ENCODE results near the gene ITGAE. TPM values are rescaled to one million over a fixed set of nuclear protein-coding genes. Genes with fewer than 3 reads are reported as not detected.

ITGAE gene
- total RNA-seq, 4 donors from 2014 or later = 8.3 to 13.9 (median 9.6) TPM

DNA sequence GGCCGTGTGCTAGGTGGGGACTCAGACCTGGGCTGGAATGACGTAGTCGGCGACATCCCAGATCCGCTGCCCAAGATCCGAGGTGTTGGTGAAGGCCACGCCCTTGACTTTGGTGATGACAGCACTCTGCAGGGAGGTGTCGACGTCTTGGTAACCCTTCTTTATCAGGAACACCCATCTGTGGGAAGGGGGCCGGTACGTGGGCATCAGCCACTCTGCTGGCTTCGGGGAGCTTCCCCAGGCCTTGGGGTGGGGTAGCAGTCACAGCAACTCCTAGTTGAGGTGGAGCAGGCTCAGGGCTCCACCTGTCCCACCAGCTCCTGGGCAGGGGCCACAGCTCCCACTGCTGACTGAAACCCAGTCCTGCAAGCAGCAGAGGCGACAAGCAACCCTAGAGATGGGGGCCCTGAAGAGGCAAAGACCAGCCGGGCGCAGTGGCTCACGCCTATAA lies 109.3 kb downstream of the ITGAE start:
- peak in 1 of 2 donors; percentile 79 for DNase-seq (ENCODE audit: low spot score in 2 of 2)
- intact Hi-C loops (cut with DNase I; ENCODE audit: low total_unique reads) = no loop called here
- 86 to 87% methylated on average over 16 of the region's 16 CpGs for WGBS, 2 donors
- no peak overlapping the region for H3K4me3 ChIP-seq (ENCODE audit: low read depth, poor library complexity, severe bottlenecking)
- TF ChIP-seq POLR2A (IDR thresholded peaks at IDR 0.05) = no peak
- TF ChIP-seq, protein P1, sequence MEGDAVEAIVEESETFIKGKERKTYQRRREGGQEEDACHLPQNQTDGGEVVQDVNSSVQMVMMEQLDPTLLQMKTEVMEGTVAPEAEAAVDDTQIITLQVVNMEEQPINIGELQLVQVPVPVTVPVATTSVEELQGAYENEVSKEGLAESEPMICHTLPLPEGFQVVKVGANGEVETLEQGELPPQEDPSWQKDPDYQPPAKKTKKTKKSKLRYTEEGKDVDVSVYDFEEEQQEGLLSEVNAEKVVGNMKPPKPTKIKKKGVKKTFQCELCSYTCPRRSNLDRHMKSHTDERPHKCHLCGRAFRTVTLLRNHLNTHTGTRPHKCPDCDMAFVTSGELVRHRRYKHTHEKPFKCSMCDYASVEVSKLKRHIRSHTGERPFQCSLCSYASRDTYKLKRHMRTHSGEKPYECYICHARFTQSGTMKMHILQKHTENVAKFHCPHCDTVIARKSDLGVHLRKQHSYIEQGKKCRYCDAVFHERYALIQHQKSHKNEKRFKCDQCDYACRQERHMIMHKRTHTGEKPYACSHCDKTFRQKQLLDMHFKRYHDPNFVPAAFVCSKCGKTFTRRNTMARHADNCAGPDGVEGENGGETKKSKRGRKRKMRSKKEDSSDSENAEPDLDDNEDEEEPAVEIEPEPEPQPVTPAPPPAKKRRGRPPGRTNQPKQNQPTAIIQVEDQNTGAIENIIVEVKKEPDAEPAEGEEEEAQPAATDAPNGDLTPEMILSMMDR (IDR thresholded peaks at IDR 0.05) = no peak

DNA sequence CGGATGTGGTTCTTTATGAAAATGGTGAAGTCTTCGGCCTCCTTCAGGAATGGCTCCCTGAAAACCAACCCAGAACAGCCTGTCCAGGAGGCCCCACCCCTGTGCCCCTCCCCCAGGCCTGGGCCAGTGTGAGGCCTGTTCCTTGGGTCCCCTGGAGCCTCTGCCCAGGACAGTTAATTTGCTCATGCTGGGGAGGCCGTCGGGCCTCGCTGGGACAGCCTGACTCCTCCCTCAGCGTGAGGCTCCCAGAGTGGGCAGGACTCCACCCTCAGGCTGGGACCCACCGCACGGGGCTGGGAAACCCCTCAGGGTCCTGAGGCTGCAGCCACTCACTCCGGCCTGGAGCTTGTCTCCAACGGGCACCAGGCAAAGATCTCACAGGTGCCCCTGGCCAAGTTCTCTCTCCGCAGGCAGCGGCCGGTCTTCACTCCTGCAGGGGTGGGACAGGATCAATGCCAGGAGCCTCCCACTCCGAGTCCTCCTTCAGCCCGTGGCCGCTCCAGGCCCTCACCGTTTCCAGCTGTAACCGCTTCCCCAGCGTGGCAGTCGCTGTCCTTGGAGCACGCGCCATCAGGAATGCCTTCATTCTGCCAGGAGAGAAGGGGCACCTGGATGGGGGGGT lies 110.8 kb downstream of the ITGAE start:
- DNase-seq (ENCODE audit: low spot score in 2 of 2) = no peak
- no peak for TF ChIP-seq POLR2A (IDR thresholded peaks at IDR 0.05)
- TF ChIP-seq, protein P1 (IDR thresholded peaks at IDR 0.05) = no peak
- intact Hi-C loops (cut with DNase I; ENCODE audit: low total_unique reads) = no loop called here
- 70 to 83% methylated on average over 14 to 21 of the region's 22 CpGs for WGBS, 2 donors
- no peak overlapping the region for H3K4me3 ChIP-seq (ENCODE audit: low read depth, poor library complexity, severe bottlenecking)

DNA sequence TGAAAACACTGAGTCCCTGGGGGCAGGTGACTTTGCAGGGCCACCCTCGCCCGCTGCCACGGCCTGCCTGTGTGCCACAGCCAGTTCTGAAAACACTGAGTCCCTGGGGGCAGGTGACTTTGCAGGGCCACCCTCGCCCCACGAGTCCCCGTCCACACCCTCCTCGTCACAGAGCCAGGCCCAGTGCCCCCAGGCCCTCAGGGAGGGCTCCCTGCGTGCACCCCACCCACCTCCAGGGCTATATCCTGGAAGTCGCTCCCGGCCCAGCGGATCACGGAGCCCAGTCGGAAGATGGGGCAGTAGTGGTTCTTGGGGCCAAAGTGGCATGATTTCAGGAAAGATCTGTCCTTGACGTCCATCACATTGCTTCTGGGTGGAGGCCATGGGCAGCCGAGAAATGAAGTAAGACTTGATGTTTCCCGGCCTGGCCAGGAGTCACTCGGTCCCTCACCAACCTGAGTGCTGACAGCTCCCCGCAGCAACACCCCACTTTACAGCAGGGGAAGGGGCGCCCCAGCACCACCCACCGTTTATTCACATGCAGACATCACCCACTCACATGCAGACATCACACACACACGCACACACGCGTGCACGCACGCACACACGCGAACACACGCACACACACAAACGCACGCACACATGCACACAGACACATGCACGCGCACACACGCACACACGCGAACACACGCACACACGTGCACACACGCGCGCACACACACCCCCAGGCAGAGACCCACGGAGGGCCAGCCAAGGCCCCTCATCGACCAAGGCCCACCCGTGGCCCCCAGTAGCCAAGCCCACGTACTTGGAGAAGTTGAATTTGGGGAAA lies 111.5 kb downstream of the ITGAE start:
- TF ChIP-seq, protein P1 (IDR thresholded peaks at IDR 0.05) = no peak
- no peak for TF ChIP-seq POLR2A (IDR thresholded peaks at IDR 0.05)
- DNase-seq (ENCODE audit: low spot score in 2 of 2) = no peak
- intact Hi-C loops (cut with DNase I; ENCODE audit: low total_unique reads) = no loop called here
- 80 to 86% methylated on average over 42 to 43 of the region's 44 CpGs for WGBS, 2 donors
- no peak overlapping the region for H3K4me3 ChIP-seq (ENCODE audit: low read depth, poor library complexity, severe bottlenecking)

DNA sequence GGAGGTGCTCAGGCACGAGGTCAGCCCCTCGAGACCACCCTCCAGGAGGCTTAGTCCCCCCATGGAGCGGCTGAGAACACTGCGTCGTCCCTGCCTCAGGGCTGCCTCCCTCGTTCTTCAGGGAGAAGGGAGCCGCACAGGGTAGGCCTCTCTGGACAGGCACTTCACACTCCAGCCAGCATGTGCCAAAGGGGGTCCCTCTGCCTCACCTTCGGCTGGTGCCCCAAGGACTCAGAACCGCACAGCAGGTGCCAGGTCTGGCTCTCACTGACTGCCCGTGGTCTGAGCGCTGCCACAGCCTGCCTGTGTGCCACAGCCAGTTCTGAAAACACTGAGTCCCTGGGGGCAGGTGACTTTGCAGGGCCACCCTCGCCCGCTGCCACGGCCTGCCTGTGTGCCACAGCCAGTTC lies 112.1 kb downstream of the ITGAE start:
- no peak for TF ChIP-seq POLR2A (IDR thresholded peaks at IDR 0.05)
- TF ChIP-seq, protein P1 (IDR thresholded peaks at IDR 0.05) = no peak
- 80 to 87% methylated on average over 9 of the region's 14 CpGs for WGBS, 2 donors
- intact Hi-C loops (cut with DNase I; ENCODE audit: low total_unique reads) = no loop called here
- no peak overlapping the region for H3K4me3 ChIP-seq (ENCODE audit: low read depth, poor library complexity, severe bottlenecking)
- DNase-seq (ENCODE audit: low spot score in 2 of 2) = no peak

DNA sequence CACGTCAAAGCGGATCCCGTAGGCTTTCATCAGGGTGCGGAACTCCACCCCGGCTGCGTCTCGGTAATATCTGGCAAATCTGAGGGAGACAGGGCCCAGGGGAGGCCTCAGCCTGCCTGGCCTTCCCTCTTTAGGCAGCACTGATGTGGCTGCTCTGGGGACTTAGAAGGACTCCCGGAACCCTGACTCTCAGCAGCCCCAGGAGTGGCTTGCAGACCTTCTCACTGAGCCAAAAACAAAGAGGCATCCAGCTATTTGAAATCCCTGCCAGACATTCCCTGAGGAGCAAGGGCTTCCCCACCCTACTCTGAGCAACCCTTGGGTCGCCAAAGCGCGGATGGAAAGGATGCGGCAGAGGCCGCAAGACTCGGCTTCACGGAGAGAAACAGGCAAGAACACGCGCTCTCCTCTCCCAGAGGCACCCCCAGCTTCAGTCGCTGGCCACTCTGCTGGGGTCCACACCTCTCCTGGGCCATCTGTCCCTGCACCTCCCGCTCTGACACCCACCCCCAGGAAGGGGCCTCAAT lies 112.9 kb downstream of the ITGAE start:
- DNase-seq (ENCODE audit: low spot score in 2 of 2) = no peak
- intact Hi-C loops (cut with DNase I; ENCODE audit: low total_unique reads) = no loop called here
- TF ChIP-seq, protein P1 (IDR thresholded peaks at IDR 0.05) = no peak
- no peak for TF ChIP-seq POLR2A (IDR thresholded peaks at IDR 0.05)
- H3K4me3 ChIP-seq (ENCODE audit: low read depth, poor library complexity, severe bottlenecking) = no peak overlapping the region
- WGBS, 2 donors = 32 to 39% methylated on average over 16 to 18 of the region's 19 CpGs

All from lower leg skin (tissue), 4 donors.